ENCODE results near the gene NOSIP.

The NOSIP gene

GRCh38 chr19:49570997-49571676, 9.2 kb downstream of the NOSIP start:
- Mint-ChIP-seq H3K9me3 (no peaks in the 10 kb centered on the region), H3K27ac (no peak overlapping the region), H3K27me3 (no peaks in the 10 kb centered on the region), H3K4me3 (no peak overlapping the region), H3K36me3 (ENCODE audit: low read depth) (peaks cover 18% of the 10 kb centered on the region), H3K4me1 (peaks cover 43% of the 10 kb centered on the region)
- ATAC-seq = no peak
- no peak for DNase-seq

- DNase-seq (peak; percentile 59), ATAC-seq (peak; percentile 65)
- Mint-ChIP-seq H3K4me1 (peaks cover 51% of the 10 kb centered on the region), H3K27ac (peak overlapping the region; percentile 77), H3K36me3 (ENCODE audit: low read depth) (peaks cover 19% of the 10 kb centered on the region), H3K9me3 (no peaks in the 10 kb centered on the region), H3K27me3 (no peaks in the 10 kb centered on the region), H3K4me3 (no peak overlapping the region)
These were observed 10.1 kb downstream of the NOSIP start for GRCh38 chr19:49570138-49570856.

GRCh38 chr19:49567861-49568441, 12.4 kb downstream of the NOSIP start:
- Mint-ChIP-seq H3K9me3 (no peaks in the 10 kb centered on the region), H3K27me3 (no peaks in the 10 kb centered on the region), H3K4me3 (peak overlapping the region; percentile 45), H3K4me1 (peaks cover 69% of the 10 kb centered on the region), H3K27ac (peak overlapping the region; percentile 90), H3K36me3 (ENCODE audit: low read depth) (peaks cover 21% of the 10 kb centered on the region)
- ATAC-seq (peak; percentile 74), DNase-seq (peak; percentile 53)

GRCh38 chr19:49566302-49566701, 14.1 kb downstream of the NOSIP start:
- Mint-ChIP-seq H3K4me1 (peaks cover 83% of the 10 kb centered on the region), H3K9me3 (no peaks in the 10 kb centered on the region), H3K4me3 (no peak overlapping the region), H3K27me3 (no peaks in the 10 kb centered on the region), H3K36me3 (ENCODE audit: low read depth) (peaks cover 24% of the 10 kb centered on the region), H3K27ac (no peak overlapping the region)
- DNase-seq (no peak), ATAC-seq (no peak)

GRCh38 chr19:49565261-49565660, 15.1 kb downstream of the NOSIP start:
- Mint-ChIP-seq H3K4me1 (peaks cover 86% of the 10 kb centered on the region), H3K36me3 (ENCODE audit: low read depth) (peaks cover 24% of the 10 kb centered on the region), H3K4me3 (no peak overlapping the region), H3K27ac (peak overlapping the region; percentile 89), H3K27me3 (no peaks in the 10 kb centered on the region), H3K9me3 (no peaks in the 10 kb centered on the region)
- DNase-seq (no peak), ATAC-seq (no peak)

- Mint-ChIP-seq H3K27ac (peak overlapping the region; percentile 89), H3K4me1 (peaks cover 86% of the 10 kb centered on the region), H3K36me3 (ENCODE audit: low read depth) (peaks cover 27% of the 10 kb centered on the region), H3K9me3 (no peaks in the 10 kb centered on the region), H3K27me3 (no peaks in the 10 kb centered on the region), H3K4me3 (peak overlapping the region; percentile 32)
- DNase-seq (no peak), ATAC-seq (peak; percentile 71)
These were observed 15.7 kb downstream of the NOSIP start for GRCh38 chr19:49564616-49565045.

- H3K27ac Mint-ChIP-seq = peak overlapping the region; percentile 90
- ATAC-seq (peak; percentile 24), DNase-seq (peak; percentile 38)
- H3K4me1 Mint-ChIP-seq = peaks cover 85% of the 10 kb centered on the region
- H3K4me3 Mint-ChIP-seq = peak overlapping the region; percentile 76
- no peaks in the 10 kb centered on the region for H3K27me3 Mint-ChIP-seq
- H3K9me3 Mint-ChIP-seq = no peaks in the 10 kb centered on the region
- H3K36me3 Mint-ChIP-seq (ENCODE audit: low read depth) = peaks cover 48% of the 10 kb centered on the region
These were observed 19.9 kb downstream of the NOSIP start for GRCh38 chr19:49560358-49560900.

- H3K9me3 Mint-ChIP-seq = no peaks in the 10 kb centered on the region
- H3K27me3 Mint-ChIP-seq = no peaks in the 10 kb centered on the region
- H3K27ac Mint-ChIP-seq = peak overlapping the region; percentile 90
- peaks cover 47% of the 10 kb centered on the region for H3K36me3 Mint-ChIP-seq (ENCODE audit: low read depth)
- peaks cover 85% of the 10 kb centered on the region for H3K4me1 Mint-ChIP-seq
- ATAC-seq (peak; percentile 4), DNase-seq (peak; percentile 36)
- H3K4me3 Mint-ChIP-seq = peak overlapping the region; percentile 76
These were observed 20.4 kb downstream of the NOSIP start for GRCh38 chr19:49559928-49560327.

- no peaks in the 10 kb centered on the region for H3K9me3 Mint-ChIP-seq
- DNase-seq = no peak
- H3K27me3 Mint-ChIP-seq = no peaks in the 10 kb centered on the region
- peaks cover 85% of the 10 kb centered on the region for H3K4me1 Mint-ChIP-seq
- peak overlapping the region; percentile 76 for H3K4me3 Mint-ChIP-seq
- ATAC-seq = no peak
- H3K27ac Mint-ChIP-seq = peak overlapping the region; percentile 90
- peaks cover 46% of the 10 kb centered on the region for H3K36me3 Mint-ChIP-seq (ENCODE audit: low read depth)
These were observed 20.9 kb downstream of the NOSIP start for GRCh38 chr19:49559443-49559842.

GRCh38 chr19:49558591-49558990, 21.8 kb downstream of the NOSIP start:
- Mint-ChIP-seq H3K4me1 (peaks cover 88% of the 10 kb centered on the region), H3K27ac (peak overlapping the region; percentile 90), H3K4me3 (peak overlapping the region; percentile 76), H3K9me3 (no peaks in the 10 kb centered on the region), H3K27me3 (no peaks in the 10 kb centered on the region), H3K36me3 (ENCODE audit: low read depth) (peaks cover 45% of the 10 kb centered on the region)
- DNase-seq = peak; percentile 39
- ATAC-seq = peak; percentile 18

- peaks cover 89% of the 10 kb centered on the region for H3K4me1 Mint-ChIP-seq
- ATAC-seq (no peak), DNase-seq (no peak)
- H3K27me3 Mint-ChIP-seq = no peaks in the 10 kb centered on the region
- H3K4me3 Mint-ChIP-seq = peak overlapping the region; percentile 73
- H3K9me3 Mint-ChIP-seq = no peaks in the 10 kb centered on the region
- H3K27ac Mint-ChIP-seq = peak overlapping the region; percentile 63
- H3K36me3 Mint-ChIP-seq (ENCODE audit: low read depth) = peaks cover 47% of the 10 kb centered on the region
These were observed 22.6 kb downstream of the NOSIP start for GRCh38 chr19:49557641-49558325.

GRCh38 chr19:49556412-49557398, 23.7 kb downstream of the NOSIP start:
- ATAC-seq (peak; percentile 13), DNase-seq (peak; percentile 52)
- Mint-ChIP-seq H3K4me3 (peak overlapping the region; percentile 73), H3K27me3 (no peaks in the 10 kb centered on the region), H3K36me3 (ENCODE audit: low read depth) (peaks cover 48% of the 10 kb centered on the region), H3K27ac (peak overlapping the region; percentile 63), H3K4me1 (peaks cover 87% of the 10 kb centered on the region), H3K9me3 (no peaks in the 10 kb centered on the region)

- DNase-seq = peak; percentile 86
- no peak for ATAC-seq
- H3K9me3 Mint-ChIP-seq = no peaks in the 10 kb centered on the region
- peaks cover 47% of the 10 kb centered on the region for H3K36me3 Mint-ChIP-seq (ENCODE audit: low read depth)
- H3K27ac Mint-ChIP-seq = peak overlapping the region; percentile 54
- peak overlapping the region; percentile 73 for H3K4me3 Mint-ChIP-seq
- H3K27me3 Mint-ChIP-seq = no peaks in the 10 kb centered on the region
- H3K4me1 Mint-ChIP-seq = peaks cover 84% of the 10 kb centered on the region
These were observed 24.6 kb downstream of the NOSIP start for GRCh38 chr19:49555600-49556411.

All from activated naive CD8-positive, alpha-beta T cell treated with anti-CD3 and anti-CD28 coated beads, Interleukin-2, amount 50 U/mL, for 24 hours (primary cell).